Left cardiac atrium (tissue), 4 donors: ENCODE measurements around the gene ASB2. TPM values are rescaled to one million over a fixed set of nuclear protein-coding genes. Genes with fewer than 3 reads are reported as not detected.

Experiments
- ATAC-seq, 2 donors: fragments of 200-7000 bp; cut with Tn5 transposase; one replicate each; pipeline ENCODE4 v1.9.1; 2020; ENCODE audit warnings: mild to moderate bottlenecking in 2 of 2, moderate library complexity in 2 of 2
- DNase-seq: peaks from one replicate; pipeline ENCODE4 v3.0.0-alpha.2; 2020
- intact Hi-C, 2 donors: fragments of 100-400 bp; cut with DNase I; formaldehyde crosslinking; loops; one replicate each; pipeline versions ENCODE4 v1.14.1 to v1.15.1; 2022 to 2023
- total RNA-seq, 2 donors: library from RNA; stranded (reverse); fragmentation: NEBNext Ultra II Directional; extraction: Animal tissue kit (Norgen Biotek cat#: 25700); gene quantifications; one replicate each; pipeline ENCODE4 v1.2.1, GENCODE V29; 2021
- donor health status: DM: no; HTN: yes; CAD: no.
- donor health status: DM: no; HTN: yes; CAD: no; lungs with severe emphysema.
- donor health status: DM: yes; HTN: yes; CAD: no.
- donor health status: Dilated cardiomyopathy.

Gene ASB2
- total RNA-seq, 2 donors from 2014 or later: 102 to 105 TPM

DNA sequence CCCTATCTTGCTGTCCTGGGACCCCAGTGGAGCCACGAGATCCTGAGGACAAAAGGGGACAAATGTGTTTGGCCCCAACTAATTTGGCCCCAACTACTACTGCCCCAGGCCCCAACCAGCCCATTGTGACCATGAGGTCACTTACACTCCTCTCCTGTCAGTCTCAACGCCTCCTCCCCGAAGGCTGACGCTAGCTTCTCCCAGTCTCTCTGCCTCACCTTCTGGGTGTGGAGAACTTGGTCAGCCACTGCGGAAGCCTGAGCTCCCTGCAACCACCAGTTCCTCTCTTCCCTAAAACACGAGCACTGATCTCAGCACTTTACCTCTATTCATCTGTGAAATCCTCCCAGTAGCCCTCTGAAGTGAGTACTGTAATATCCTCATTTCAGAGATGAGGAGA lies 35.9 kb downstream of the ASB2 start:
- DNase-seq: no peak
- intact Hi-C loops: loop anchor here (5.0 to 10.0 kb wide), 2 partner anchors 62 to 234 kb away; partner anchors contain the start of gene PPP4R4 (in 1 of the 2)
- no peak for ATAC-seq

DNA sequence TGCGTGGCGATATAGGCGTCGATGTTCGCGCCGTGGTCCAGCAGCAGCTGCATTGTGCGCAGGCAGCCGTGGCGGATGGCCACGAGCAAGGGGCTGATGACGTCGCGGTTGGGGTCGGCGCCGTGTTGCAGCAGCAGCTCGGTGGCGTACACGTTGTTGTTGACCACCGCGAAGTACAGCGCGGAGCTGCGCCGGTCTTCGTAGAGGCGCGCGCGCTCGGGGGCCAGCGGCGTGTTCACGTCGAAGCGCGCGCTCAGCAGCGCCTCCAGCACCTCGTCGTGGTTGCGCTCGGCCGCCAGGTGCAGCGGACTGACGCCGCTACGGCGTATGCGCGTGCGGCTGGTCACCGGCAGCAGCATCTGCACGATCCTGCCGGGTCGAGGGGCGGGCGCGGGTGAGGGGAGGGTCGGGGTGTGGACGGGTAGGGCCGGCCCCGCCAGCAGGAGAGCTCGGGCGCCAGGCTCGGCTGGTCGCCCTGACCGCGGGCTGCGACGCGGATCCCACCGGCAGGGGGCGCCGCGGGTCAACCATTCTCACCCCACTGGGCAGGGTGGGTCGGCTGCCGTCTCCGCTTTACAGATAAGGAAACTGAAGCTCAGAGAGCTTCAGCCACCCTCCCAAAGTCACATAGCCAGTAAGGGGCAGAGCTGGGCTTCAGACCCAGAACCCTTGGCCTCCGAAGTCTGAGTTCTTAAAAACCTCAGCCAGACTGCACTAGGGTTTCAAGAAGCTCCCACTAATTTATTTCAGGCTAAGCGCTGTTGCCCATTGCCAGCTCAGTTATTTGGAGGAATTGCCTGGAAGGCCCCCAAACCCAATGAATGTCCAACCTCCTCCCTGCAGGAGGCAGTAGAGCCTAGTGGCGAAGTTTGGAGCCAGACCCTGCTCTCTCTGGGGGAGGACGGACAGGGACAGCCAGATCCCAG lies 36.8 kb downstream of the ASB2 start:
- intact Hi-C loops: loop anchor here (5.0 to 10.0 kb wide), 3 partner anchors 63 to 235 kb away; partner anchors contain the start of gene PPP4R4 (in 1 of the 2)
- peak; percentile 78 for DNase-seq
- peak; percentile 83 to 85 for ATAC-seq

DNA sequence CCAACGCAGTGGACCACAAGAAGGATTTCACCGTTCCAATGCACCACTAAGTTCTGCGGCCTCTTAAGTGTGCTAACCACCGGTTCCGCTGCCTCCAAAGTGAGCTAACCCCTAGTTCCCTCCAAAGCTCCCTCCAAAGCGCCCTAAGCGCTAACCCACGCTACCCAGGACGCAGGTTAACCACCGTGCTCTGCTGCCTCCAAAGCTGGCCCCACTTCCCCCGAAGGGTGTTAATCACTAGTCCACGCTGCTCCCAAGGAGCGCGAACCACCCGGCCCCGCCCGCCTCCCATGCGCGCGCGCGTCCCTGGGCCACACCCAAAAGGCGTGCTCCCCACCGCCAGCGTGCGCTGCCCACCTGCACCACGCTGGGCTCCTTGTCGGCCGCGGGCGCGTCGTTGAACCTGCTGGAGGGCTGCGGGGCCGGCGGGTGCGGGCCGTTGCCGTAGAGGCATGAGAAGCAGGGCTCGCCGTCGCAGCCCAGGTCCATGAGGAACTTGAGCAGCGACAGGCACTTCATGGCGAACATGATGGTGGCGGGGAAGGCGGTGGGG lies 37.5 kb downstream of the ASB2 start:
- no peak for DNase-seq
- intact Hi-C loops: loop anchor here in 1 of 2 donors (10.0 kb wide), 1 partner anchor 196 kb away; no protein-coding TSS in a partner anchor
- ATAC-seq: no peak

DNA sequence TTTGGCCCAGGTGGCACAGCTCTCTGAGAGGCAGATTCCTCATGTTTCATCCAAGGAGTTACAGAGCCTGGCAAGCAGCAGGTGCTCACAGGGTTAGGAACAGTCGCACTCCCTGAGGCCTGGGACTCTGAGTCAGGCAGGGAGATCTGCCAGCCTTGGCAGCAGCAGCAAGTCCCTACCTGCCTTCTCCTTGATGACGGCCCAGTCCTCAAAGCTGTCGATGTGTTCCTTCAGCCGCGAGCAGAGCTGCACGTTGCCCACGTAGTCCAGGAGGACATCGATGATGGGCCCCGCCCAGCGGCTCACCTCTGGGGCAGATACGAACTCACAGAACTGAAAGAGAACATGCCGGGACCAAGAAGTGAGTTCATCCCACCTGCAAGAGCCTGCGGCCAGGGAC lies 38.9 kb downstream of the ASB2 start:
- no peak for ATAC-seq
- DNase-seq: no peak
- intact Hi-C loops: loop anchor here in 1 of 2 donors (10.0 kb wide), 1 partner anchor 197 kb away; no protein-coding TSS in a partner anchor

DNA sequence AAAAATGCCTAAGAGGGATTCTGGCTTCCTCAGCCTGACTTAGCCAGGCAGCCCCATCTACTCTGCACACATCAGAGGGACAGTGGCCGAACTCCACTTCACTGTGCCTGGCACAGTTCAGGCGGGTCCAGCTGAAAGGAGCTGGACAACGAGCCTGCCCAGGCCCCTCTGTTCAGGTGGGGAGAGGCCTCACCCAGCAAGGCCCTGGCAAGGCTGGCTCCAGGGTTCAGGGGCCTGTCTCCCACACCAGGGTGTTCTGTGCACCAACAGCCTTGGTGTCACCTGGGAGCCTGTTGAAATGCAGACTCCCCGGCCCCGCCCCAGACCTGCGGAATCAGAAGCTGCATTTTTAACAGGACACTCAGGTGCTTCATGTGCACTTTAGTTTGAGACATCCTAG lies 39.4 kb downstream of the ASB2 start:
- ATAC-seq (no peak), DNase-seq (no peak)
- intact Hi-C loops: loop anchor here in 1 of 2 donors (10.0 kb wide), 1 partner anchor 198 kb away; no protein-coding TSS in a partner anchor

DNA sequence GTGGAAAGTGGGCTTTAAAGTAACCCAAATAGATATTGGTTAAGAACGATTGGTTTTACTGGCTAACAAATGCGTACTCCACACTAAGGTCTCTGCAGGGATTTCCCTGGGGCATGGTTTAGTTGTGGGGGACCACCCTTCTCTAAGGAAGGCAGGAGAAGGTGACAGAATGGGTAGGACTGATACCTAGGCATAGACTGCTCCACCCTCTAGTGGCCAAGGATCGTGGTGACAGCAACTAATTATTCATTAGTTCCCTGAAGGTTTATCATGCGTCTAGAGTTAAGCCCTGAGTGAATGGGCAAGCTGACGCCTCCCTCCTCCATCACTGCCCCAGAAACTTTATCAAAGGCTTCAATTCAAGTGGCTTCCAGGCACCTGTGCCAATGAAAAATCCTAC lies 40.1 kb downstream of the ASB2 start:
- intact Hi-C loops: loop anchor here in 1 of 2 donors (10.0 kb wide), 1 partner anchor 199 kb away; no protein-coding TSS in a partner anchor

DNA sequence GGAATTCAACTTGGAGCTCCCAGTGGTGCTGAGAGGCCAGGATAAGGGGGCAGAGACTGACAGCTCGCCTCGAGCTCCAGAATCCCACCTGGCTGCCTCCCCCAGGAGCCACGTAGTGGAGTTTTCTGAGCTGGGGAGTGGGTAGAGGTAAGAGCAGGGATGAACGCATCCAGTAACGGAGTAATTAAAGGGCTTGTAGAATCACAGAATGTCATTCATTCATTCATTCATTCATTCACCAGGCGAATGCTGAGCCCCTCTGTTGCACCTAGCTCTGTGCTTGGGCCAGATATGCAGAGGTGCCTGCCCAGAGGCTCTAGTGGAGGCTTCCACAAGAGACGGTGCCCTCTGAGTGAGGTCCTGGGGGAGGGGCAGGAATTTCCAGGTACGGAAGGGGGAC lies 41.2 kb downstream of the ASB2 start:
- no peak for DNase-seq
- no peak for ATAC-seq
- intact Hi-C loops: loop anchor here in 1 of 2 donors (10.0 kb wide), 1 partner anchor 200 kb away; no protein-coding TSS in a partner anchor

More for the DNA sequence above, 40.1 kb downstream of the ASB2 start:
- ATAC-seq (no peak), DNase-seq (no peak)

DNA sequence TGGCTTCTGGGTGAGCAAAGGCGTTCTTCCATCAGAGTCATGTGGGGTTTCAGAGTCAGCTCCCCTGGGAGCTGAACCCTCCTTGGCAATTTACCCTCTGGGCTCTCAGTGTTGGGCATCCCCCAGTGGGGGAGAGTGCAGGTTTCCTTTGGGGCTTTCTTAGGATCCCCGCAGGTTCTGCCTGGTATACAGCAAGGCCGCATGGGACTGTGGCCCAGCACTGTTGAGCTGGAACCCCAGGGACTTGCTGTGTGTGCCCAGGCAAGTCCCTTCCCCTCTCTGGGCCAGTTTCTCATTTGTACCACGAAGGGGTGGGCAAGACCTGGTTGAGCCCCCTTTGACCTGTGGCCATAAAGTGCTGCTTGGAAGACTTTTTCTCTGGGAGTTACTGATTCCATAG lies 43.7 kb downstream of the ASB2 start:
- intact Hi-C loops: loop anchor here in 1 of 2 donors (10.0 kb wide), 1 partner anchor 202 kb away; no protein-coding TSS in a partner anchor
- ATAC-seq (no peak), DNase-seq (no peak)

DNA sequence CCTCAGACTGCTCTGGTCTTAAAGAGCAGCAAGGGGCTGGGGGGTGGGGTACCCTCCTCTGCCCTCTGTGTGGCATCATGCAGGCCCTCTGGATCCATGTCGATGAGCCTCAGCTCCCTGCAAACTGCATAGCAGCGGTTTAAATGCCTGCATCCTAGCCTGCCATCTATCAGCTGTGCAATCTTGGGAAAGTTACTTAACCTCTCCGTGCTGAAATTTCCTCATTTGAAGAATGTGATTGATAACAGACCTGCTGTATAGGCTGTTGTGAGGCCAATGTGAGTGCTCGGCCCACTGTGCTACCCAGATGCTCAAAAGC lies 45.4 kb downstream of the ASB2 start:
- no peak for DNase-seq
- intact Hi-C loops: loop anchor here in 1 of 2 donors (10.0 kb wide), 1 partner anchor 204 kb away; no protein-coding TSS in a partner anchor
- ATAC-seq: no peak

DNA sequence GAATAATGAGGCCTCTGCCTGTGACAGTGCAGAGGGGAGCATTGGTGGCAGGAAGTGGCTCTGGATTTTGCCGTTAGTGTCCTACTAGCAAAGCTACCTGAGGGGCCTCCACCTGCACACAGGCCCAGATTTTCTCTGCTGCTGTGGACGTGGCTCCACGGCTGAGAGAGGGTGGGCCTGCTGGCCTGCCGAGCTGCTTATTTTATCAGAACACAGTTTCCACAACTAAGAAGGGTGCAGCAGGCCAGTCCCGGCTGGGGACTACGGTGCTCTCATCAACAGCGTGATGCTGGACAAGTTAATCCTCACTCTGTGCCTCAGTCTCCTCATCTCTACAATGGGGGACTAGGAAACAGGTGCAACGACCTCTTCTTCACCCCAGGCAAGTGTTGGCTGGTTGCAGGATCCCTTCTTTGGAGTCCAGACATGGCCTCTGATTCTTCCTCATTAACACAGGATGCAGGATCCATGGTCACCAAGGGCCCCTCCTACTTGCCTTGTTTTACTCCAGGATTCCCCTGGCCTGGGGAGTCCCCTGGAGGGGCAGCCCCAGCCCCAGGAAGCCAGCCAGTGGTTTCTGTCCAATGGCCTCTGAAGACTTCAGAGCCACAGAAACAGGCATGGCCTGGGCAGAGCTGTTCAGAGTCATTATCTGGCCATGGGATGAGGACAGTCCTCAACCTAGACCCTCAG lies 45.9 kb downstream of the ASB2 start:
- no peak for ATAC-seq
- intact Hi-C loops: loop anchor here in 1 of 2 donors (10.0 kb wide), 1 partner anchor 204 kb away; no protein-coding TSS in a partner anchor
- DNase-seq: no peak

DNA sequence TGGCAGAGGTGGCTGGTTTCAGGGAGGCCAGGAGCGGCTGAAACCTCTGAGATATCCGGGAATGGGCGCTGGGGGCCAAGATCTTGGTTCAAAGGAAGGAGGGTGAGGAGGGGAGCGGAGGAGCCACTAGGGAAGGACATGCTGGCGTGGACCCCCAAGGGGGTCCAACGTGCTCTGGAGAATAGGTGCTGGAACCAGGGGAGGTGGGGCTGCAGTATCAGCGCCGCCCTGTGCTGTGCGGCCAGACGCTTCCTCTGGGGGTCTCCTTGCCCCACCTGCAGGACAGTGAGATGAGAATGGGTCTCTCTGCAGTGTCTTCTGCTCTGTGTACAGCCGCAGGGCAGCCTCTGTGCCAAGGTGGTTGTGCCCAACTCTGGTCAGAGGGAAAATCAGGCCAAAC lies 46.7 kb downstream of the ASB2 start:
- ATAC-seq (no peak), DNase-seq (no peak)
- intact Hi-C loops: loop anchor here in 1 of 2 donors (10.0 kb wide), 1 partner anchor 205 kb away; no protein-coding TSS in a partner anchor

DNA sequence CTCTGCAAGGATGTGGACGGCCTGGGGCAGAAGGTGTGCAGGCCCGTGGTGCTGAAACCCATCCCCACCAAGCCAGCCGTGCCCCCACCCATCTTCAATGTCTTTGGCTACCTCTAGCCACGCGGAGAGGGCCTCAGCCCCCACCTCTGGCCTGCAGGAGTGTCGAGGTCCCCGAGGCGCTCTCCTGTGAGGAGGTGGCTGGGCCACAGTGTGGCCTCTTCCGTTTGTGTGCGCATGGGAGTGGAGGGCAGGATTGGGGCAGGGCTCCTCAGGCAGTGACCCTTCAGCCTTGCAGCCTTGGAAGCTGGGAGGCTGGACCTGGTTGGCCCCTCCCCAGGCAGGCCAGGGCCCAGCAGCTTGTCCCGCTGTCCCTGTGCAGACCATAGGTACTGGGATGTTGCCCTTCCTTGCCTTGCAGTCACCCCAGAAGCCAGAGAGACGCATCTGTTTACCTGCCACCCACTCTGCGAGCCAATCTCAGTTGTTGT lies 47.3 kb downstream of the ASB2 start:
- intact Hi-C loops: no loop called here
- ATAC-seq (no peak), DNase-seq (no peak)

DNA sequence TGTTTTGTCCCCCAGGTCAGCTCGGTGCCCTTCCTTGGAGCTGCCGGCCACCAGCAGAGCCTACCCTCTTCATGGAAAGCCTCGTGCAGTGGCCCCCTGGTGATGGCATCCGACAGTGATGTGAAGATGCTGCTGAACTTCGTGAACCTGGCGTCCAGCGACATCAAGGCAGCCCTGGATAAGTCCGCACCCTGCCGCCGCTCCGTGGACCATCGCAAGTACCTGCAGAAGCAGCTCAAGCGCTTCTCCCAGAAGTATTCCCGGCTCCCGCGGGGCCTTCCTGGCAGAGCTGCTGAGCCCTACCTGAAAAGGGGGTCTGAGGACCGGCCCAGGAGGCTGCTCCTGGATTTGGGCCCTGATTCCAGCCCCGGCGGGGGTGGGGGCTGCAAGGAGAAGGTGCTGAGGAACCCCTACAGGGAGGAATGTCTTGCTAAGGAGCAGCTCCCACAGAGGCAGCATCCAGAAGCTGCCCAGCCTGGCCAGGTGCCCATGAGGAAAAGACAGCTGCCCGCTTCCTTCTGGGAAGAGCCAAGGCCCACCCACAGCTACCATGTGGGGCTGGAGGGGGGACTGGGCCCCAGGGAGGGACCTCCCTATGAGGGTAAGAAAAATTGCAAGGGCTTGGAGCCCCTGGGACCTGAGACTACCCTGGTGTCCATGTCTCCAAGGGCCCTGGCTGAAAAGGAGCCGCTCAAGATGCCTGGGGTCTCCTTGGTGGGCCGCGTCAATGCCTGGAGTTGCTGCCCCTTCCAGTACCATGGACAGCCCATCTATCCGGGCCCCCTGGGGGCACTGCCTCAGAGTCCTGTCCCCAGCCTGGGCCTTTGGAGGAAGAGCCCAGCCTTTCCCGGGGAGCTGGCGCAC lies 48.0 kb downstream of the ASB2 start:
- intact Hi-C loops: no loop called here
- ATAC-seq (no peak), DNase-seq (no peak)

DNA sequence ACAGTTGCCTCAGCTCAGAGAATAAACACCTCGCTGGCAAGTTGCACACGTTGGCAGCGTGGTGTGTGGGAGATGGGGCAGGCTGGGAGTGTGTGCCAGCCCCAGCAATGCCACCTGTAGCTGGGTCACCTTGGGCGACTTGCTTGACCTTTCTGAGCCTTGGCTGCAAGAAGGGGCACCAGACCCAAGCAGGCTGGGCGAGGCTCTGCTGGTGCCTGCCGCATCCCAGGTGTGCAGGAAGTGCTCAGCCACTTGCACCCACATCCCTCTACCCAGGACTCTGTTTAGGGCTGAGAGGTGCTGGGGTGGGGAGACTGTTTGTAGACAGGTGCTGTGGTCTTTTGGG lies 48.6 kb downstream of the ASB2 start:
- no peak for ATAC-seq
- intact Hi-C loops: no loop called here
- DNase-seq: no peak

DNA sequence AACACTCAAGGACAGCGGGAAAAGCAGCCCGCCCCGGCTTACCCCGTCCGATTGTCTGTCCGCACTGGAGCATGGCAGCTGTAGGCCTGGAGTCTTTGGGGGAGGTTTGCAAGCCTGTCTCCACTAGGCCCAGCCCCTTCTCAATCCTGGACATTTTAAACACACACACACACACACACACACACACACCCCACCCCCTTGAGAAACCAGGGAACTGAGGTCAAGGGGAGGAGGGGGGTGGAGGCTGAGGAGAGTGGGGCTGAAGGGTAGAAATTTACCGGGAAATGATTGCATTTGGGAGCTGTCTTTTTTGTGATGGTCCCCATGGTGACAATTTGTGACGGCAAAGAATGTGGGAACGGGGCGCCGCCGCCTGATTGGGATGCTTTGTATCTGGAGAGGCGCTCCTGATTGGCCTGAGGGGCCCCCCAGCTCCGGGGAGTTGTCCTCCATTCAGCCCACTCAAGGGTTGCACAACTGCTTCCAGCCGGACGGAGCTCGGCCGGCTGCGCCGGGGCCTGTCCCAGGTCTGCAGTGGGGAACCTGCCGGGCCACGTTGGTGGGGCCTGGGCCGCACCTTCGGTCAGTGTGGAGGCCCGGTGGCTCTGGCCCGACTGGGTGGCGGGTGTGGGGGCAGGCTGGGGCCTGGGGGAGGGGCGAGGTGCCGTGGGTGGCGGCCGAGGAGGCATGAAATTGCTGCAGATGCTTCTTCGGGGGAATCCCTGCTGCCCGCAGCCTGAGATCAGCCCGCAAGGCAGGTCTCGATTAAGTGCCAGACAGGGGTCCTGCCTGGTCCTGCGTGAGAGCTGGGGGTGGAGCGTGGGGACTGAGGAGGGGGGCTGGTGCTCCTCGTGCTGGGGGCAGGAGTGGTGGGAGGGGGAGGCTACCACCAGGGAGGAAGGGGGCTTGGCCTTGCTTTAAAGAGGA lies 49.2 kb downstream of the ASB2 start, which contains the start of gene FAM181A:
FAM181A (plus strand) TSS at position 472 of the 927 bp plus-strand sequence. CDS start 942 bp downstream, outside the sequence.
- ATAC-seq: no peak
- no peak for DNase-seq
- intact Hi-C loops: no loop called here

DNA sequence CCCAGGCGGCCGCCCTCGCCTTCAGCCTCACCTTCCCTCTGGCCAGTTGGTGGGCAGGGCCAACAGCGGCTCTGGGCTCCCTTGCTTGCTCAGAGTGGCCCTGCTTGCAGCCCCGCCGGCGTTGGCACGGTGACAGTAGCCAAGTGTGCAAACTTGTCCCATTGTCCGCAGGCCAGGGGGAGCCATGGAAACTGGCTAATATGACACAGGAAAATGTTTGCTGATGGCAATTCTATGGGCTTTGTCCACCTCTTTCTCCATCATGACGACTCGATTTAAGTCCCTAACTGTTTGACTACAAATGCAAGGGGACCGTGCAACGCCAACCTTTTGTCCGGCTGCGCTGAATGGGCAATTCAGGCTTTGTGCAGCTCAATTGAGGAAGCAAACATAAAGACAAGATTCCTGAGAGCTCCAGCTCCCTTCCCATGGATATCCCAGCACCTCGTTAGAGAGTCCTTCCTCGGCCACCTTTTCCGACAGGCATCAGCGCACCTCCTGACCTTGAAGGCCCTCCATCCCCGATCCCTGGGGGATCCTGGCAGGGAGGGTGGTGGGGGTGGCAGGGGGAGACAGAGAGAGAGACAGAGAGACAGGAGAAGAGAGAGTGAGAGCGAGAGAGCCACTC lies 50.0 kb downstream of the ASB2 start:
- ATAC-seq (no peak), DNase-seq (no peak)
- intact Hi-C loops: no loop called here

DNA sequence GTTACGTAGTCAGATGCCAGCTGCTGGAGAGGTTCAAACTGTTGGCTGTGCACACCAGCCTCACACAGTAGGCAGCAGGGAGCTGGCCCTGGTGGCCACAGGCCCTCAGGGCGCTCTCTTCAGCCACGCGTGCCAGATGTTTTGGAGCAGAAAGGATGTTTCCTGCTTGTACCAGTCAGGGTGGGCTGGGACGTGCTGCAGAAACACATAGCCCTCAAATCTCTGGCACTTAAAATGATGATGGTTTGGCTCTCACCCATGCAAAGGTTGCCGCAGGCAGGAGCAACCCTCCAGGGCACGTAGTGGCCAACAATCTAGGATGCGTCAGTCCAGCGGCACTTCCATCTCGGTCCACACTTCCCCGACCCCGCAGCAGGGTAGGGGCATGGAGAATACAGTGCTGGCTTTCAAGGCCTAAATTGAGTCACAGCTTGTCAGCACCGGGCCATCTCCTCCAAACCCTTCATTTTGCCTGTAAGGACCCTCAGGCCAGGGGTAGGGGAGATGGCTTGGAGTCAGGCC lies 50.9 kb downstream of the ASB2 start:
- ATAC-seq (no peak), DNase-seq (no peak)
- intact Hi-C loops: no loop called here
